Ovary (tissue), 3 donors: Measurements from ENCODE around the gene CD300A.

Experiments
- EP300 ChIP-seq: sonication (generic); formaldehyde crosslinking; IDR thresholded peaks from one replicate; pipeline ENCODE4 v1.6.1; 2017; ENCODE audit warnings: antibody characterized with exemption
- POLR2A ChIP-seq: fragments of 450-650 bp; IDR thresholded peaks from one replicate; pipeline ENCODE4 v1.6.1; 2017; ENCODE audit warnings: antibody characterized with exemption, mild to moderate bottlenecking, moderate library complexity
- TF ChIP-seq, protein P1 (sequence below), 3 donors: fragments of 450-650 bp in 2 of 3; fragments of 200-600 bp in 1 of 3; IDR thresholded peaks; one replicate each; pipeline versions ENCODE4 v1.5.1 to v1.8.0; 2016 to 2022; ENCODE audit warnings: antibody characterized with exemption in 3 of 3, mild to moderate bottlenecking in 1 of 3
- donor health status: DM: no; HTN: no; CAD: no.

DNA sequence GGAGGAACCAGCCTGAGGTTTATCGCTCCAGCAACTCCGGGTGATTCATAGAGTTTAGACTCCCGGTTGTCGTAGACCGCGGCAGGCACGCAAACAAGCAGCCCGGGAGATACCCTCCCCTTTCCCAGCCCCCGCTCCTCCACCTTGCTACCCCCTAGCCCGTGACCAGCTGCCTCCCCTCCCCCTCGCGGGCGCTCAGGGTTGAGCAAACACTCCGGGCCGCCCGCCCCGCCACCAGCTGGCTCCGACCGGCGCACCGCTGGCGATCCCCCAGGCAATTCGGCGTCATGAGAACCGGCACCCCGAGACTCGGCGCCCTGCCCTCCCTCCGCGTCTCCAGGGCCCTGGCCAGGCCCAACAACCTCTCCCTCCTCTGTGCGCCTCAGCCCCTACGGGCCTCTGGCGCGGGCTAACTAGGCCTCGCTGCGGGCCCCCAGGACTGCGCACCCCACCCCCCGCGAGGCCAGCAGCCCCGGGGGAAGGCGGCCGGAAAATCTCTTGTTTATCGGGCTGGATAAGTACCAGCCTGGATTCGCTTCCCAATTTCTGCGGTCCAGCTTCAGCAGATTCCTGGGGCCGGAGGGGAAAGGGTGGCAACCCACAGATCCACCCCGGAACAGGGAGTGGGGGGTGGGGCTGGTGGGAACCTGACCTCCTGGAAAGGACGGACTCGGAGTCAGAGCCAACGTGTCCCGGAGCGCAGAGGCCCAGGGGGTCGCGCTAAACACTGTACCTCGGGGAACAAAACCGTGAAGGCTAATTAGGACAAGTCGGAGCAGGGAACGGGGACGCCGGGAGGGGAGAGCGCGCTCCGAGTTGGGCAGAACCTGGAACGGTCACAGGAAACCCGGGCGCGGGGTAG is 35.5 kb upstream of the CD300A start:
- TF ChIP-seq, protein P1, sequence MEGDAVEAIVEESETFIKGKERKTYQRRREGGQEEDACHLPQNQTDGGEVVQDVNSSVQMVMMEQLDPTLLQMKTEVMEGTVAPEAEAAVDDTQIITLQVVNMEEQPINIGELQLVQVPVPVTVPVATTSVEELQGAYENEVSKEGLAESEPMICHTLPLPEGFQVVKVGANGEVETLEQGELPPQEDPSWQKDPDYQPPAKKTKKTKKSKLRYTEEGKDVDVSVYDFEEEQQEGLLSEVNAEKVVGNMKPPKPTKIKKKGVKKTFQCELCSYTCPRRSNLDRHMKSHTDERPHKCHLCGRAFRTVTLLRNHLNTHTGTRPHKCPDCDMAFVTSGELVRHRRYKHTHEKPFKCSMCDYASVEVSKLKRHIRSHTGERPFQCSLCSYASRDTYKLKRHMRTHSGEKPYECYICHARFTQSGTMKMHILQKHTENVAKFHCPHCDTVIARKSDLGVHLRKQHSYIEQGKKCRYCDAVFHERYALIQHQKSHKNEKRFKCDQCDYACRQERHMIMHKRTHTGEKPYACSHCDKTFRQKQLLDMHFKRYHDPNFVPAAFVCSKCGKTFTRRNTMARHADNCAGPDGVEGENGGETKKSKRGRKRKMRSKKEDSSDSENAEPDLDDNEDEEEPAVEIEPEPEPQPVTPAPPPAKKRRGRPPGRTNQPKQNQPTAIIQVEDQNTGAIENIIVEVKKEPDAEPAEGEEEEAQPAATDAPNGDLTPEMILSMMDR (IDR thresholded peaks at IDR 0.05) = peak in 2 of 3 donors; percentile 17 to 21
- peak; percentile 58 for TF ChIP-seq POLR2A
- TF ChIP-seq EP300 = no peak
